ENCODE measurements around the gene AVPI1.

Gene AVPI1

GRCh38 chr10:97723001-97723400 is 36.0 kb upstream of the AVPI1 start:
- Histone ChIP-seq H3K9me2 (replicated peaks; ENCODE audit: insufficient read depth, low read length) (no peaks in the 10 kb centered on the region), H3K4me2 (ENCODE audit: low read depth, low read length) (no peak overlapping the region), H3K9me3 (replicated peaks; ENCODE audit: insufficient read depth, low read length) (no peaks in the 10 kb centered on the region), H2AFZ (ENCODE audit: low read length) (no peak overlapping the region), H3K4me1 (ENCODE audit: low read length) (no peaks in the 10 kb centered on the region), H3K4me3 (ENCODE audit: low read length) (no peak overlapping the region), H3K79me2 (ENCODE audit: low read length) (no peaks in the 10 kb centered on the region), H3F3A (ENCODE audit: insufficient read depth, low read length) (no peaks in the 10 kb centered on the region), H3K27ac (ENCODE audit: low read length) (no peak overlapping the region), H3K36me3 (replicated peaks; ENCODE audit: insufficient read depth, low read length) (no peaks in the 10 kb centered on the region), H3K27me3 (replicated peaks; ENCODE audit: insufficient read depth, low read length) (no peaks in the 10 kb centered on the region; the same call in 1 of the 2 replicates), H3K9ac (ENCODE audit: low read length) (no peak overlapping the region), H4K20me1 (ENCODE audit: insufficient read depth, low read length) (no peaks in the 10 kb centered on the region)
- no peak for TF ChIP-seq EZH2phosphoT487 (IDR thresholded peaks at IDR 0.05; ENCODE audit: low read length)
- no peak for TF ChIP-seq EZH2 (optimal IDR thresholded peaks at IDR 0.05; ENCODE audit: low read depth, low read length)
- TF ChIP-seq, protein P1, sequence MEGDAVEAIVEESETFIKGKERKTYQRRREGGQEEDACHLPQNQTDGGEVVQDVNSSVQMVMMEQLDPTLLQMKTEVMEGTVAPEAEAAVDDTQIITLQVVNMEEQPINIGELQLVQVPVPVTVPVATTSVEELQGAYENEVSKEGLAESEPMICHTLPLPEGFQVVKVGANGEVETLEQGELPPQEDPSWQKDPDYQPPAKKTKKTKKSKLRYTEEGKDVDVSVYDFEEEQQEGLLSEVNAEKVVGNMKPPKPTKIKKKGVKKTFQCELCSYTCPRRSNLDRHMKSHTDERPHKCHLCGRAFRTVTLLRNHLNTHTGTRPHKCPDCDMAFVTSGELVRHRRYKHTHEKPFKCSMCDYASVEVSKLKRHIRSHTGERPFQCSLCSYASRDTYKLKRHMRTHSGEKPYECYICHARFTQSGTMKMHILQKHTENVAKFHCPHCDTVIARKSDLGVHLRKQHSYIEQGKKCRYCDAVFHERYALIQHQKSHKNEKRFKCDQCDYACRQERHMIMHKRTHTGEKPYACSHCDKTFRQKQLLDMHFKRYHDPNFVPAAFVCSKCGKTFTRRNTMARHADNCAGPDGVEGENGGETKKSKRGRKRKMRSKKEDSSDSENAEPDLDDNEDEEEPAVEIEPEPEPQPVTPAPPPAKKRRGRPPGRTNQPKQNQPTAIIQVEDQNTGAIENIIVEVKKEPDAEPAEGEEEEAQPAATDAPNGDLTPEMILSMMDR (IDR thresholded peaks at IDR 0.05; ENCODE audit: low read length), result no peak
- no peak for DNase-seq

DNA sequence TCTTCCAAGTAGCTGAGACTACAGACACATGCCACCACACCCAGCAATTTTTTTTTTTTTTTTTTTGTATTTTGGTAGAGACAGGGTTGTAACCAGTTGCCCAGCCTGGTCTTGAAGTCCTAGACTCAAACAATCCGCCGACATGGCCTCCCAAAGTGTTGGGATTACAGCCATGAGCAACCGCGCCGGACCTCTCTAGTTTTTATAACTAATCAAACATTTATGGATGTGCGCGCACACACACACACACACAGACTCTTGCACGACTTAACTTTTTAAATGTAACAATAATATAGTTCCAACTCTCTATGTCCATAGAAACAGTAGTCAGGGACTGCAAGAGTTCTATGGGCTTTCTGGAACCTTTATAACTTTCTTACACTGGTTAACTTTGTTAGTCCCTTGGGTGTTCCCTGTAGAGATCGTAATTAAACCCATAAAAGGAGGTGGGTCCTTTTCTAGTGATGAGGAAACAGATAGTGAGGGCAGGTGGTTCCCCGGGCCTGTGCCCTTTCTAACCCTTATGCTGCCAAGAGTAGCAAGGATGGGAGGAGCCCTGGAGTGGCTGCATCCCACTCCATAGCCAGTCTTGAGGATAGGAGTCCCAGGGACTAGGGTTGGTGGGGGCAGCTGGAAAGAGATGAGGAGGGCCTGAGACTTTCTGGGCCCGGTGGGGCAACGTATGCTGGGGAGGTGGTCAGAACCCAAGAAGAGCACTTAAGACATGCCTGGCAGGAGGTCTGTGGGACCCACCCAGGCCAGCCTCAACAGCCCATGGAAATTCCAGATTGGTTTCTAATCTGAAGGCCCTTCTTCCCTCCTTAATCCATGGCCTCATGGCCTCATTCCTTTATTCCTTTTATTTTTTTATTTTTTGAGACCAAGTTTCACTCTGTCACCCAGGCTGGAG is 35.1 kb upstream of the AVPI1 start:
- Histone ChIP-seq H3K9ac (ENCODE audit: low read length) (no peak overlapping the region), H3K4me2 (ENCODE audit: low read depth, low read length) (no peak overlapping the region), H3K9me3 (replicated peaks; ENCODE audit: insufficient read depth, low read length) (no peaks in the 10 kb centered on the region), H3K36me3 (replicated peaks; ENCODE audit: insufficient read depth, low read length) (no peaks in the 10 kb centered on the region), H3K27me3 (replicated peaks; ENCODE audit: insufficient read depth, low read length) (no peaks in the 10 kb centered on the region; the same call in 1 of the 2 replicates), H3K27ac (ENCODE audit: low read length) (no peak overlapping the region), H3K79me2 (ENCODE audit: low read length) (no peaks in the 10 kb centered on the region), H4K20me1 (ENCODE audit: insufficient read depth, low read length) (no peaks in the 10 kb centered on the region), H3F3A (ENCODE audit: insufficient read depth, low read length) (no peaks in the 10 kb centered on the region), H3K4me3 (ENCODE audit: low read length) (no peak overlapping the region), H3K9me2 (replicated peaks; ENCODE audit: insufficient read depth, low read length) (no peaks in the 10 kb centered on the region), H2AFZ (ENCODE audit: low read length) (no peak overlapping the region), H3K4me1 (ENCODE audit: low read length) (no peaks in the 10 kb centered on the region)
- DNase-seq, result no peak
- TF ChIP-seq, protein P1 (IDR thresholded peaks at IDR 0.05; ENCODE audit: low read length), result no peak
- TF ChIP-seq EZH2phosphoT487 (IDR thresholded peaks at IDR 0.05; ENCODE audit: low read length), result no peak
- TF ChIP-seq EZH2 (optimal IDR thresholded peaks at IDR 0.05; ENCODE audit: low read depth, low read length), result no peak

GRCh38 chr10:97719602-97720001 is 32.6 kb upstream of the AVPI1 start:
- no peak for DNase-seq
- no peak overlapping the region for H3K4me3 ChIP-seq (ENCODE audit: low read length)
- TF ChIP-seq EZH2 (optimal IDR thresholded peaks at IDR 0.05; ENCODE audit: low read depth, low read length) (no peak), EZH2phosphoT487 (IDR thresholded peaks at IDR 0.05; ENCODE audit: low read length) (no peak)
- TF ChIP-seq, protein P1 (IDR thresholded peaks at IDR 0.05; ENCODE audit: low read length), result no peak
- no peaks in the 10 kb centered on the region for H3K36me3 ChIP-seq (replicated peaks; ENCODE audit: insufficient read depth, low read length)
- no peaks in the 10 kb centered on the region for H3K9me3 ChIP-seq (replicated peaks; ENCODE audit: insufficient read depth, low read length)
- peaks cover 3% of the 10 kb centered on the region for H3K27me3 ChIP-seq (replicated peaks; ENCODE audit: insufficient read depth, low read length)
- no peaks in the 10 kb centered on the region for H3K9me2 ChIP-seq (replicated peaks; ENCODE audit: insufficient read depth, low read length)
- H3K9ac ChIP-seq (ENCODE audit: low read length), result no peak overlapping the region
- no peaks in the 10 kb centered on the region for H3K79me2 ChIP-seq (ENCODE audit: low read length)
- no peak overlapping the region for H3K4me2 ChIP-seq (ENCODE audit: low read depth, low read length)
- H3K4me1 ChIP-seq (ENCODE audit: low read length), result peaks cover 4% of the 10 kb centered on the region; the same call in 1 of the 2 replicates
- no peak overlapping the region for H3K27ac ChIP-seq (ENCODE audit: low read length)
- no peak overlapping the region for H2AFZ ChIP-seq (ENCODE audit: low read length)
- H3F3A ChIP-seq (ENCODE audit: insufficient read depth, low read length), result no peaks in the 10 kb centered on the region
- H4K20me1 ChIP-seq (ENCODE audit: insufficient read depth, low read length), result no peaks in the 10 kb centered on the region
